Activated T-helper 1 cell treated with anti-CD3 and anti-CD28 coated beads, Interleukin-12 subunit alpha, Interleukin-12 subunit beta, Interleukin-2, Interleukin-4 antibody, amounts not matched to agents 30 ng/mL and 10 ng/mL and 1 ng/mL, durations not matched to agents 14 hours and 24 hours and 36 hours (primary cell): ENCODE results near the gene MICAL3. TPM values are rescaled to one million over a fixed set of nuclear protein-coding genes. Genes with fewer than 3 reads are reported as not detected.
"Not testable (repeated sequence)": the region's sequence is repeated elsewhere in the genome, so short reads cannot be mapped to it uniquely, and the experiment has no call there.

Source experiments
- DNase-seq: peaks from one replicate; pipeline ENCODE4 v3.0.0; 2021; ENCODE audit warnings: low spot score
- H3K27ac Mint-ChIP-seq: one replicate; pipeline ENCODE4 v1.8.0; 2021; ENCODE audit warnings: mild to moderate bottlenecking, mixed read lengths
- H3K27me3 Mint-ChIP-seq: one replicate; pipeline ENCODE4 v1.8.0; 2022; ENCODE audit warnings: mild to moderate bottlenecking, moderate library complexity, mixed read lengths; ENCODE audit not compliant: insufficient read depth
- H3K36me3 Mint-ChIP-seq: one replicate; pipeline ENCODE4 v1.8.0; 2021; ENCODE audit warnings: low read depth, mixed read lengths
- H3K4me1 Mint-ChIP-seq: one replicate; pipeline ENCODE4 v1.8.0; 2021; ENCODE audit warnings: low read depth, mixed read lengths
- H3K4me3 Mint-ChIP-seq: one replicate; pipeline ENCODE4 v1.8.0; 2021; ENCODE audit warnings: mild to moderate bottlenecking, moderate library complexity, mixed read lengths
- H3K9me3 Mint-ChIP-seq: one replicate; pipeline ENCODE4 v1.8.0; 2021; ENCODE audit warnings: mixed read lengths
- intact Hi-C: fragments of 100-400 bp; cut with micrococcal nuclease; formaldehyde crosslinking; loops from one replicate; pipeline ENCODE4 v1.15.1; 2024
- total RNA-seq: library from RNA; stranded (reverse); gene quantifications from 2 replicates; pipeline ENCODE4 v1.2.3, GENCODE V29; 2022

Gene MICAL3
- total RNA-seq, 1 donor from 2014 or later = 50.6 TPM

DNA sequence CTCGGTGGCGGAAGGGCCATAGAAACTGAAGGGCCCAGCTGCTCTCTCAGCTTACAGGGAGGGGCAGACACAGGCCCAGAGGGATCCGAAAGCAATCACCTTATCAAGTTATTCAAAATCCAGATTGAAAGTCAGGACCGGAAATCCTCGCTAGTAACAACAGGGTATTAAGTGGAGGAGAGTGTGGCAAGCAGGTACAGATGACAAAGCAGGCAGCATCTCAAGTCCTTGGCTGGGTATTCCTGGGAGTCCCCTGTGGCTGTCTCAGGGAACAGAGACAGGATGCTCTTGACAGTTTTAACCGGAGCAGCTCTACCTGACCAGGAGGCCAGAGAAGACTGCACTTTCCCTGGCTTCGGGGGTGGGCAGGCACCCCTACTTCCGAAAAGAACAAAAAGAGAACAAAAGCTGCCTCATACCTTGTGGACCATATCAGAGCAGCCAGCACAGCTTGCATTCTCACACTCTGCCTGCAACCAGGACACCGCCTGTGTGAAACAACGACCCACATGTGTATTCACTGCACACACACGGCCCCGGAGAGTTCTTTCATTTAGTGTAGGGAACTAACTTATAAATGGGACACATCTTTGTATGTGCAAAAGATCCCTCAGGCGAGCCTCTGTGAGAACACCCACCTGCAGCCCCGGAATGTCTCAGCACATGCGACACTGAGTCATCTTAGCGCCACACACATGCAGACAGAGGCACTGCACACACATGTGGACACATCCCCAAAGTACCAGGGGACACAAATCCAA, 78.3 kb downstream of the MICAL3 start:
- H3K9me3 Mint-ChIP-seq = no peaks in the 10 kb centered on the region
- H3K4me1 Mint-ChIP-seq = no peaks in the 10 kb centered on the region
- intact Hi-C loops = no loop called here
- no peak overlapping the region for H3K27ac Mint-ChIP-seq
- H3K36me3 Mint-ChIP-seq = no peaks in the 10 kb centered on the region
- H3K4me3 Mint-ChIP-seq = no peak overlapping the region
- DNase-seq = no peak
- no peaks in the 10 kb centered on the region for H3K27me3 Mint-ChIP-seq

- intact Hi-C loops = no loop called here
- H3K4me1 Mint-ChIP-seq = no peaks in the 10 kb centered on the region
- H3K27me3 Mint-ChIP-seq = no peaks in the 10 kb centered on the region
- H3K27ac Mint-ChIP-seq = no peak overlapping the region
- no peak overlapping the region for H3K4me3 Mint-ChIP-seq
- DNase-seq = no peak
- no peaks in the 10 kb centered on the region for H3K9me3 Mint-ChIP-seq
- no peaks in the 10 kb centered on the region for H3K36me3 Mint-ChIP-seq
Measured at GRCh38 chr22:17945156-17945887, 79.0 kb downstream of the MICAL3 start.

DNA sequence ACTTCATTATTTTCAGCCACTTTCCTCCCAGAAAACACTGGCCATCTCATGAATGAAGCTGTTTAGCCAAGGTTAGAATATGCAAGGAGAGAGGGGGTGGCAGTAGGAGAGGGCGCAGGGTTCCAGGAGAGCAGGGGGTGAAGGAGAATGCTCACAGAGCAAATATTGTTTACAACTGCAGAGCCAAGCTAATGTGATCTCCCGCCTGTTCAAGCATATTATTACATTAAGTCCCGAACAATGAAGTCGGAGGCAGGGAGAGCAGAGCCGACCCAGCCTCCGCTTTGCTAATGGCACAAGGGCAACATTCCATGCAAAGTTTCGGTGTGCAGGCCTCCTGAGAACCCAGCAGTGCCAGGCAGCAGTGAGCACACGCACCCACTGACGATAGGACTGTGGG, 80.1 kb downstream of the MICAL3 start:
- DNase-seq = no peak
- no peaks in the 10 kb centered on the region for H3K36me3 Mint-ChIP-seq
- H3K27ac Mint-ChIP-seq = no peak overlapping the region
- no peaks in the 10 kb centered on the region for H3K4me1 Mint-ChIP-seq
- H3K4me3 Mint-ChIP-seq = no peak overlapping the region
- H3K9me3 Mint-ChIP-seq = no peaks in the 10 kb centered on the region
- H3K27me3 Mint-ChIP-seq = no peaks in the 10 kb centered on the region
- intact Hi-C loops = no loop called here

DNA sequence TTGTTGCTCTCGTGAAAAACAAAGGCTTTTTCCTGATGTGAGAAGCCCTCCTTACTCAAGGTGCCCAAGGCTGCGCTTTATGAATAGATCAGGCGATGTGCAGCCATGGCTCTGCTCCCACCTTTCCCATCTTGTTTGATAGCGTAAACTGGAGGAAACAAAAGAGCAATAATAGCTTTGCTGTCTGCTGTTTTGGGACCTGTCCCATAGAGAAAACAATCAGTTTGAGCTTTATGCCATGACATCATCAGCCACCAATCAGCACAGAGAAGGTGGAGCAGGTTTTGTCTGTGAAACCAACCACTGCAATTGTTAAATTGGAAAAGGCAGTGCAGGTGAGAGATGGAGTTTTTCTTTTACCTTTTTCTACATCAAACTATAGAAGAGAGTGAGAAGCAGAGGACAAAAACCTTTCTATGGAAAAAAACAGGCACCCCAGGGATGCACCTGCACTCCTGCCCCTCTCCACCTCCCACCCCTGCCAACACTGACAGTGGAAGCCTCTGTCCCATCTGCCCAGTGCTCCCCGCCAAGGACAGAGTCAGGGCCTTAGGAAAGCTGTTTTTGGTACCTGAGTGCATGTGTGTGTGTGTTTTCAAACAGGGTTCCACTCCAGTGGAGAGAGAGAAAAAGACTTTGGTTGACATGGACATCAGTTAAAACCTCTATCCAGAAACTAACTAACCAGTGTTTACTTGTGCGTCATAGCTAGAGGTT, 80.7 kb downstream of the MICAL3 start:
- no peak overlapping the region for H3K4me3 Mint-ChIP-seq
- no peaks in the 10 kb centered on the region for H3K36me3 Mint-ChIP-seq
- H3K4me1 Mint-ChIP-seq = no peaks in the 10 kb centered on the region
- DNase-seq = no peak
- H3K27ac Mint-ChIP-seq = no peak overlapping the region
- intact Hi-C loops = no loop called here
- H3K27me3 Mint-ChIP-seq = no peaks in the 10 kb centered on the region
- H3K9me3 Mint-ChIP-seq = no peaks in the 10 kb centered on the region

DNA sequence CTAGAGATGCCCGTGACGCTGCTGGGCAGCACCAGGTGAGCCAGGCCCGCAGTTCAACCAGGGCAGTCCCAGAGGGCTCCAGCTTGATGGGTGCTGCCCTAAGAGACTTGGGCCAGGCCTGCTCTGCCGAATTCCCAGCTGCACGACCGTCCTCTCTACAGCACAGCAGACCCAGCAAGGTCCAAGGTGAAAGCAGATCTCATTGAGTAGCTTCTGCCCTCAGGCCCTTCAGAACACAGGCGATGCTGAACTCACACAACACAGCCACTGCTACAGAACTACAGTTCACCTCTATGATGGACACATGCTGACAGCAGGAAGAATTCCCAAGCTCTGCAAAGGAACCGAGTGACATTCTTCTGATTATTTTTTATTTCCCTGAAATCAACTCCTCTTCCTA, 81.6 kb downstream of the MICAL3 start:
- no peak overlapping the region for H3K27ac Mint-ChIP-seq
- no peaks in the 10 kb centered on the region for H3K27me3 Mint-ChIP-seq
- no peak for DNase-seq
- no peaks in the 10 kb centered on the region for H3K4me1 Mint-ChIP-seq
- H3K36me3 Mint-ChIP-seq = no peaks in the 10 kb centered on the region
- H3K4me3 Mint-ChIP-seq = no peak overlapping the region
- no peaks in the 10 kb centered on the region for H3K9me3 Mint-ChIP-seq
- intact Hi-C loops = no loop called here

DNA sequence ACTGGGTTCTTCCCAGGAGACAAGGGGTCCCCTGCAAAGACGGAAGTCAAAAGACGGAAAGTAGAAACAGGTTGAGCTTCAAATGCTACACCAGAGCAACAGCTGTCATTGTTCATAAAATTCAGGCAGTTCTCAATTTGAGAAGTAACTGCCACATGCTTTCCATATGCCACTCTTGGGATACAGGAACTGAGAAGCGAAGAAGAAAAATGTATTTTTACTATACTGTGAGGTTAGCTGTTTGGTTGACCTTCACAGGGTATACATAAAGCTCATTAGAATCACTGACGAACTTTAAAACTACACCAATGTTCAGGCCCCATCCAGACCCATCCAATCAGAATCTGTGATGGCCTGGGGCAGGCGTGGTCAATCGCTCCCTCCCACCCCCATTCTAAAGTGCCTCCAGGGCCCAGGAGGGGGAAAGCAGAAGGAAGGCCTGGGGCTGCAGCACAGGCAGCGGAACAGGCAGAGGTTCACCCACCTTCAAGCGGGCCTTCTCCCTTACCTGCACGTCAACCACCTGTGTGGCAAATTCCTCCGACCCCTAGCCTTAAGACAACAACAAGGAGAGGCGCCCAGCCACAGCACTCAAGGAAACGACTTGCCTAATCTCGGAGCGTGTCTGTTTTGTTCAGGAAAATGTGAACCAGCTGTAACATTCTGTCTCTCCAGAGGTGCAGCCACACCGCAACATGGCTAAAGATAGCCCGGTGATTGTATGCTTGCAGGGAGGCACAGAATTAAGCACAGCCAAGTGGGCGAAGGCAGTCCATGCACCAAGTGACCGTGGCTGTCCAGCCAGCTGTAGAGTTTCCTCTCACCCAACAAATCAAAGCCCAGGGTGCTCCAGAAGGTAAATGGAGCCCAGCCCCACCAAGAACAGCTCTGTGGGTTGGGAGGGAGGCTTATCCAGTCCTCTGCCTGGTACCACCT, 82.6 kb downstream of the MICAL3 start:
- H3K4me3 Mint-ChIP-seq = no peak overlapping the region

DNA sequence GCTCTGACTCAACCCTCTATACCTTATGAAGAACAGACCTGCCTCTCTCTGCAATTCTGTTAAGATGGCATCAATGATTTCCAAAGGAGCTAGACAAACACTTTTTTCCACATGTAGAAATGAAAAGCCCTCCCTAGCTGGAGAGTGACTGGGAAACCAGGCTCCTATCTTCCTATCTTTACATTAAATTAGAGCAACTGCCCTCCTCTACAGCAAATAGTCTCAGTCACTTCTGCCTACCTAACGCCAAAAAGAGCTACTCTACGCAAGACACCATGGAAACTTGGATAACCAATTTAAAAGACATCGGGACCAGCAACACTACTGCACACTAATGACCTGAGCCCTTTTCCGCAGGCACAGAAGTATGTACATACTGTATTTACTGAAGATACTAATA, 84.8 kb downstream of the MICAL3 start:
- intact Hi-C loops = no loop called here

More for the DNA sequence above, 82.6 kb downstream of the MICAL3 start:
- intact Hi-C loops = no loop called here
- DNase-seq = no peak
- Mint-ChIP-seq H3K4me1 (no peaks in the 10 kb centered on the region), H3K36me3 (peaks cover 1% of the 10 kb centered on the region), H3K27me3 (no peaks in the 10 kb centered on the region), H3K9me3 (no peaks in the 10 kb centered on the region), H3K27ac (no peak overlapping the region)

GRCh38 chr22:17939011-17939410, 85.3 kb downstream of the MICAL3 start:
- no peaks in the 10 kb centered on the region for H3K27me3 Mint-ChIP-seq
- H3K36me3 Mint-ChIP-seq = peaks cover 2% of the 10 kb centered on the region
- no peaks in the 10 kb centered on the region for H3K9me3 Mint-ChIP-seq
- peaks cover 6% of the 10 kb centered on the region for H3K4me1 Mint-ChIP-seq
- H3K4me3 Mint-ChIP-seq = no peak overlapping the region
- no peak for DNase-seq
- no peak overlapping the region for H3K27ac Mint-ChIP-seq
- intact Hi-C loops = no loop called here

More for the DNA sequence above, 84.8 kb downstream of the MICAL3 start:
- no peak for DNase-seq
- Mint-ChIP-seq H3K36me3 (peaks cover 2% of the 10 kb centered on the region), H3K4me3 (no peak overlapping the region), H3K9me3 (no peaks in the 10 kb centered on the region), H3K27me3 (no peaks in the 10 kb centered on the region), H3K27ac (no peak overlapping the region), H3K4me1 (peaks cover 6% of the 10 kb centered on the region)

DNA sequence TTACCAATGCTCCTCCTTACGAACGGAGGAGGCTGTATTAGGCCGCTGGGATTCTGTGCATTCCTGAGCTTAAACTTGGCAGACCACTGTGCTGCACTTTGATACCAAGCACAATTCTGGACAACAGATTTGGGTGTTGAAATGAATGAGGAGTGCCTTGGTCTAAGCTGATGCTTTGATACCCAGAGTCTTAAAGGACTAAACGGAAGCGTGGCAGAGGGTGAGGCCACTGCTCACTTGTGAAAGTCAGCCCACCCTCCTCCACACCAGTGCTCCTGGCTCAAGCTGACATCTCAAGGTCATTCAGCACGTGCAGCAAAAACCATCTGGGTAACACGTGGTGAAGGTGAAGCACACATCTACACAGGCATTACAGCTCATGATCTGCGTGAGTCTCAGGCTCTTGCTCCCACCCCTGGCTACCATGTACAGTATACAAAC, 85.9 kb downstream of the MICAL3 start:
- Mint-ChIP-seq H3K36me3 (peaks cover 2% of the 10 kb centered on the region), H3K4me3 (no peak overlapping the region), H3K27me3 (no peaks in the 10 kb centered on the region), H3K9me3 (no peaks in the 10 kb centered on the region), H3K27ac (no peak overlapping the region), H3K4me1 (peaks cover 6% of the 10 kb centered on the region)
- intact Hi-C loops = no loop called here
- DNase-seq = no peak

GRCh38 chr22:17932457-17932856, 91.9 kb downstream of the MICAL3 start:
- H3K27me3 Mint-ChIP-seq, DNase-seq, H3K4me3 Mint-ChIP-seq, H3K36me3 Mint-ChIP-seq, H3K4me1 Mint-ChIP-seq, intact Hi-C loops, H3K9me3 Mint-ChIP-seq, H3K27ac Mint-ChIP-seq: not testable (repeated sequence)

DNA sequence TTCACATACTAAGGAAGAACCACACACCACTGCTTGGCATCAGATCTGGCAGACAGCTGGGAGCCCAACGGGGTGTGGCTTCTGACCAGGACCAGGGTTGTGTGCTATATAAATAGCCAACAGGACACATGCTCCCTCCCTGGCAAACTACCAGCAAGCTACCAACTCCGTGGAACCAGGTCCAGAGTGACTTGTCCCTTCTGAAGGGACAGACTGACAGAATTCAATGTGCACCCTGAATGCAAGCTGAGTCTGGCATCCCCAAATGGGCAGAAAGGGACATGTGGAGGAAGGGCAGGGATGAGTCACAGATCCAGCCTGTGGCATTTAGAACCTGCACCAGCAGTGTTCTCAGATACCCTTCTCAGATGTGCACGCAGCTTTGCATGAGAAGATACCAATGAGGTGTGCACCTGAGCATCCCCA, 92.9 kb downstream of the MICAL3 start:
- DNase-seq = no peak
- Mint-ChIP-seq H3K27me3 (no peaks in the 10 kb centered on the region), H3K36me3 (no peaks in the 10 kb centered on the region), H3K4me1 (peaks cover 6% of the 10 kb centered on the region), H3K9me3 (no peaks in the 10 kb centered on the region), H3K4me3 (no peak overlapping the region), H3K27ac (no peak overlapping the region)
- intact Hi-C loops = no loop called here
